GM23338 (cell line): ENCODE data around the gene PARP8. TPM values are rescaled to one million over a fixed set of nuclear protein-coding genes. Genes with fewer than 3 reads are reported as not detected.

Experiments
- ATAC-seq: fragments of 200-7000 bp; cut with Tn5 transposase; 3 replicates; pipeline ENCODE4 v1.9.1; 2020
- DNase-seq: peaks from one replicate; pipeline ENCODE4 v3.0.0-alpha.2; 2015; ENCODE audit warnings: low spot score
- H2AFZ ChIP-seq: fragments of 200-600 bp; sonication (generic); 2 replicates; pipeline ENCODE4 v1.8.0; 2016; ENCODE audit warnings: antibody characterized with exemption, mild to moderate bottlenecking, moderate library complexity
- H3F3A ChIP-seq: fragments of 200-600 bp; sonication (generic); replicated peaks from 2 replicates; pipeline ENCODE4 v1.8.0; 2017; ENCODE audit warnings: antibody characterized with exemption, mixed run types, low read depth
- H3K27ac ChIP-seq: fragments of 200-600 bp; sonication (generic); 2 replicates; pipeline ENCODE4 v1.6.1; 2016; ENCODE audit warnings: low read depth
- H3K27me3 ChIP-seq: fragments of 200-600 bp; sonication (generic); 2 replicates; pipeline ENCODE4 v1.8.0; 2016; ENCODE audit warnings: mild to moderate bottlenecking, mixed run types, moderate library complexity; ENCODE audit not compliant: insufficient read depth
- H3K36me3 ChIP-seq: fragments of 200-600 bp; sonication (generic); 2 replicates; pipeline ENCODE4 v1.8.0; 2016; ENCODE audit warnings: mild to moderate bottlenecking; ENCODE audit not compliant: insufficient read depth
- H3K4me1 ChIP-seq: fragments of 200-600 bp; sonication (generic); 2 replicates; pipeline ENCODE4 v1.8.0; 2016; ENCODE audit warnings: mild to moderate bottlenecking, moderate library complexity; ENCODE audit not compliant: insufficient read depth
- H3K4me2 ChIP-seq: fragments of 200-600 bp; sonication (generic); 2 replicates; pipeline ENCODE4 v1.7.1; 2017; ENCODE audit warnings: mixed run types
- H3K4me3 ChIP-seq: fragments of 200-600 bp; sonication (generic); 2 replicates; pipeline ENCODE4 v1.6.1; 2016; ENCODE audit warnings: mixed run types
- H3K79me2 ChIP-seq: fragments of 200-600 bp; sonication (generic); replicated peaks from 2 replicates; pipeline ENCODE4 v1.8.0; 2017; ENCODE audit warnings: mild to moderate bottlenecking; ENCODE audit not compliant: insufficient read depth
- H3K9me2 ChIP-seq: fragments of 200-600 bp; sonication (generic); 2 replicates; pipeline ENCODE4 v1.8.0; 2017; ENCODE audit not compliant: insufficient read depth
- H4K20me1 ChIP-seq: fragments of 200-600 bp; sonication (generic); replicated peaks from 2 replicates; pipeline ENCODE4 v1.8.0; 2017; ENCODE audit warnings: mild to moderate bottlenecking; ENCODE audit not compliant: insufficient read depth
- H3K27ac Mint-ChIP-seq: 2 replicates; pipeline ENCODE4 v1.8.0; 2020; ENCODE audit warnings: inconsistent platforms, mild to moderate bottlenecking, moderate library complexity, mixed read lengths
- H3K27me3 Mint-ChIP-seq: 3 replicates; pipeline ENCODE4 v1.8.0; 2022; ENCODE audit warnings: low read depth, mild to moderate bottlenecking, moderate library complexity, mixed read lengths, inconsistent platforms; ENCODE audit not compliant: insufficient read depth, poor library complexity
- H3K36me3 Mint-ChIP-seq: 3 replicates; pipeline ENCODE4 v1.8.0; 2021; ENCODE audit warnings: low read depth, mild to moderate bottlenecking, inconsistent platforms, moderate library complexity, mixed read lengths
- H3K4me1 Mint-ChIP-seq: 3 replicates; pipeline ENCODE4 v1.8.0; 2020; ENCODE audit warnings: mild to moderate bottlenecking, inconsistent platforms, mixed read lengths
- H3K4me3 Mint-ChIP-seq: 3 replicates; pipeline ENCODE4 v1.8.0; 2021; ENCODE audit warnings: moderate library complexity, mild to moderate bottlenecking, inconsistent platforms, mixed read lengths
- H3K9me3 Mint-ChIP-seq: 3 replicates; pipeline ENCODE4 v1.8.0; 2020; ENCODE audit warnings: moderate library complexity, mild to moderate bottlenecking, inconsistent platforms, mixed read lengths
- EZH2phosphoT487 ChIP-seq: fragments of 200-600 bp; sonication (generic); IDR thresholded peaks from one replicate; pipeline ENCODE4 v1.8.1; 2018; ENCODE audit warnings: antibody characterized with exemption; ENCODE audit not compliant: unreplicated experiment
- ZNF331 ChIP-seq: fragments of 250-450 bp; sonication (Bioruptor Pico); IDR thresholded peaks from 2 replicates; pipeline ENCODE4 v1.5.0; 2020; ENCODE audit warnings: low read depth, mild to moderate bottlenecking, moderate library complexity
- polyA plus RNA-seq: library from polyadenylated mRNA; unstranded; fragments of >200 nt; fragmentation: Nextera tagmentation; extraction: Ambion mirVana; gene quantifications from 2 replicates; pipeline ENCODE4 v1.2.1, GENCODE V29; 2016
- total RNA-seq: library from RNA; depleted of rRNA; stranded (reverse); fragments of >200 nt; shearing (Covaris generic); gene quantifications from 2 replicates; pipeline ENCODE4 v1.2.3, GENCODE V29; 2014
- TF ChIP-seq, protein P1 (sequence below): fragments of 250-450 bp; sonication (Bioruptor Pico); IDR thresholded peaks from 2 replicates; pipeline ENCODE4 v1.5.0; 2020; ENCODE audit warnings: mild to moderate bottlenecking, moderate library complexity
- TF ChIP-seq, protein P2 (sequence below): IDR thresholded peaks from one replicate; pipeline ENCODE4 v1.6.1; 2018; ENCODE audit warnings: antibody characterized with exemption; ENCODE audit not compliant: unreplicated experiment

Gene PARP8
- total and polyA plus RNA-seq, 2 experiments from 2014 or later: 13.0 to 25.0 TPM

DNA sequence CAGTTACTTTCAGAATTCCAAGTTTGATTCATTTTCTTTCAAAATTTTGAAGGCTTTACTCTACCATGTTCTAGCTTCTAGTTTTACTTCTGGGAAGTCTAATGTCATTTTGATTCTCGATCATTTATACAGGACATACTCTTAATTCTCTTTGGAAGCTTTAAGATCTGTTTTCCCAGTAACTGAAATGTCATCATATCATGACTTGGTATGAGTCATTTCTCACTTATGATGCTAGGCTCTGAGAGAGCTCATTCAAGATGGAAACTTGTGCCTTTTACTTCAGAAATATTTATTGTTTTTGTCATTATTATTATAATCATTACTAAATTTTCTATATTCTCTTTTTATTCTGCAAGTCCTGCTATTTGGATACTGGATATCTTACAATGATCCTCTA is 222.3 kb downstream of the PARP8 start:
- DNase-seq (no peak), ATAC-seq (no peak)
- Histone ChIP-seq H4K20me1 (no peaks in the 10 kb centered on the region), H3K4me2 (no peak overlapping the region), H3K27me3 (no peaks in the 10 kb centered on the region), H3F3A (no peaks in the 10 kb centered on the region), H3K79me2 (no peaks in the 10 kb centered on the region), H3K4me3 (no peak overlapping the region), H3K36me3 (no peaks in the 10 kb centered on the region), H2AFZ (no peak overlapping the region), H3K4me1 (no peaks in the 10 kb centered on the region), H3K9me2 (peaks cover 3% of the 10 kb centered on the region; the same call in 1 of the 2 replicates), H3K27ac (no peak overlapping the region)
- TF ChIP-seq, protein P1, sequence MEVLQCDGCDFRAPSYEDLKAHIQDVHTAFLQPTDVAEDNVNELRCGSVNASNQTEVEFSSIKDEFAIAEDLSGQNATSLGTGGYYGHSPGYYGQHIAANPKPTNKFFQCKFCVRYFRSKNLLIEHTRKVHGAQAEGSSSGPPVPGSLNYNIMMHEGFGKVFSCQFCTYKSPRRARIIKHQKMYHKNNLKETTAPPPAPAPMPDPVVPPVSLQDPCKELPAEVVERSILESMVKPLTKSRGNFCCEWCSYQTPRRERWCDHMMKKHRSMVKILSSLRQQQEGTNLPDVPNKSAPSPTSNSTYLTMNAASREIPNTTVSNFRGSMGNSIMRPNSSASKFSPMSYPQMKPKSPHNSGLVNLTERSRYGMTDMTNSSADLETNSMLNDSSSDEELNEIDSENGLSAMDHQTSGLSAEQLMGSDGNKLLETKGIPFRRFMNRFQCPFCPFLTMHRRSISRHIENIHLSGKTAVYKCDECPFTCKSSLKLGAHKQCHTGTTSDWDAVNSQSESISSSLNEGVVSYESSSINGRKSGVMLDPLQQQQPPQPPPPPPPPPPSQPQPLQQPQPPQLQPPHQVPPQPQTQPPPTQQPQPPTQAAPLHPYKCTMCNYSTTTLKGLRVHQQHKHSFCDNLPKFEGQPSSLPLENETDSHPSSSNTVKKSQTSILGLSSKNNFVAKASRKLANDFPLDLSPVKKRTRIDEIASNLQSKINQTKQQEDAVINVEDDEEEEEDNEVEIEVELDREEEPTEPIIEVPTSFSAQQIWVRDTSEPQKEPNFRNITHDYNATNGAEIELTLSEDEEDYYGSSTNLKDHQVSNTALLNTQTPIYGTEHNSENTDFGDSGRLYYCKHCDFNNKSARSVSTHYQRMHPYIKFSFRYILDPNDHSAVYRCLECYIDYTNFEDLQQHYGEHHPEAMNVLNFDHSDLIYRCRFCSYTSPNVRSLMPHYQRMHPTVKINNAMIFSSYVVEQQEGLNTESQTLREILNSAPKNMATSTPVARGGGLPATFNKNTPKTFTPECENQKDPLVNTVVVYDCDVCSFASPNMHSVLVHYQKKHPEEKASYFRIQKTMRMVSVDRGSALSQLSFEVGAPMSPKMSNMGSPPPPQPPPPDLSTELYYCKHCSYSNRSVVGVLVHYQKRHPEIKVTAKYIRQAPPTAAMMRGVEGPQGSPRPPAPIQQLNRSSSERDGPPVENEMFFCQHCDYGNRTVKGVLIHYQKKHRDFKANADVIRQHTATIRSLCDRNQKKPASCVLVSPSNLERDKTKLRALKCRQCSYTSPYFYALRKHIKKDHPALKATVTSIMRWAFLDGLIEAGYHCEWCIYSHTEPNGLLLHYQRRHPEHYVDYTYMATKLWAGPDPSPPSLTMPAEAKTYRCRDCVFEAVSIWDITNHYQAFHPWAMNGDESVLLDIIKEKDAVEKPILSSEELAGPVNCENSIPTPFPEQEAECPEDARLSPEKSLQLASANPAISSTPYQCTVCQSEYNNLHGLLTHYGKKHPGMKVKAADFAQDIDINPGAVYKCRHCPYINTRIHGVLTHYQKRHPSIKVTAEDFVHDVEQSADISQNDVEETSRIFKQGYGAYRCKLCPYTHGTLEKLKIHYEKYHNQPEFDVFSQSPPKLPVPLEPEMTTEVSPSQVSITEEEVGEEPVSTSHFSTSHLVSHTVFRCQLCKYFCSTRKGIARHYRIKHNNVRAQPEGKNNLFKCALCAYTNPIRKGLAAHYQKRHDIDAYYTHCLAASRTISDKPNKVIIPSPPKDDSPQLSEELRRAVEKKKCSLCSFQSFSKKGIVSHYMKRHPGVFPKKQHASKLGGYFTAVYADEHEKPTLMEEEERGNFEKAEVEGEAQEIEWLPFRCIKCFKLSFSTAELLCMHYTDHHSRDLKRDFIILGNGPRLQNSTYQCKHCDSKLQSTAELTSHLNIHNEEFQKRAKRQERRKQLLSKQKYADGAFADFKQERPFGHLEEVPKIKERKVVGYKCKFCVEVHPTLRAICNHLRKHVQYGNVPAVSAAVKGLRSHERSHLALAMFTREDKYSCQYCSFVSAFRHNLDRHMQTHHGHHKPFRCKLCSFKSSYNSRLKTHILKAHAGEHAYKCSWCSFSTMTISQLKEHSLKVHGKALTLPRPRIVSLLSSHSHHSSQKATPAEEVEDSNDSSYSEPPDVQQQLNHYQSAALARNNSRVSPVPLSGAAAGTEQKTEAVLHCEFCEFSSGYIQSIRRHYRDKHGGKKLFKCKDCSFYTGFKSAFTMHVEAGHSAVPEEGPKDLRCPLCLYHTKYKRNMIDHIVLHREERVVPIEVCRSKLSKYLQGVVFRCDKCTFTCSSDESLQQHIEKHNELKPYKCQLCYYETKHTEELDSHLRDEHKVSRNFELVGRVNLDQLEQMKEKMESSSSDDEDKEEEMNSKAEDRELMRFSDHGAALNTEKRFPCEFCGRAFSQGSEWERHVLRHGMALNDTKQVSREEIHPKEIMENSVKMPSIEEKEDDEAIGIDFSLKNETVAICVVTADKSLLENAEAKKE (CRISPR knock-in tag): no peak
- TF ChIP-seq ZNF331 (CRISPR knock-in tag): no peak
- no peak for TF ChIP-seq EZH2phosphoT487
- TF ChIP-seq, protein P2, sequence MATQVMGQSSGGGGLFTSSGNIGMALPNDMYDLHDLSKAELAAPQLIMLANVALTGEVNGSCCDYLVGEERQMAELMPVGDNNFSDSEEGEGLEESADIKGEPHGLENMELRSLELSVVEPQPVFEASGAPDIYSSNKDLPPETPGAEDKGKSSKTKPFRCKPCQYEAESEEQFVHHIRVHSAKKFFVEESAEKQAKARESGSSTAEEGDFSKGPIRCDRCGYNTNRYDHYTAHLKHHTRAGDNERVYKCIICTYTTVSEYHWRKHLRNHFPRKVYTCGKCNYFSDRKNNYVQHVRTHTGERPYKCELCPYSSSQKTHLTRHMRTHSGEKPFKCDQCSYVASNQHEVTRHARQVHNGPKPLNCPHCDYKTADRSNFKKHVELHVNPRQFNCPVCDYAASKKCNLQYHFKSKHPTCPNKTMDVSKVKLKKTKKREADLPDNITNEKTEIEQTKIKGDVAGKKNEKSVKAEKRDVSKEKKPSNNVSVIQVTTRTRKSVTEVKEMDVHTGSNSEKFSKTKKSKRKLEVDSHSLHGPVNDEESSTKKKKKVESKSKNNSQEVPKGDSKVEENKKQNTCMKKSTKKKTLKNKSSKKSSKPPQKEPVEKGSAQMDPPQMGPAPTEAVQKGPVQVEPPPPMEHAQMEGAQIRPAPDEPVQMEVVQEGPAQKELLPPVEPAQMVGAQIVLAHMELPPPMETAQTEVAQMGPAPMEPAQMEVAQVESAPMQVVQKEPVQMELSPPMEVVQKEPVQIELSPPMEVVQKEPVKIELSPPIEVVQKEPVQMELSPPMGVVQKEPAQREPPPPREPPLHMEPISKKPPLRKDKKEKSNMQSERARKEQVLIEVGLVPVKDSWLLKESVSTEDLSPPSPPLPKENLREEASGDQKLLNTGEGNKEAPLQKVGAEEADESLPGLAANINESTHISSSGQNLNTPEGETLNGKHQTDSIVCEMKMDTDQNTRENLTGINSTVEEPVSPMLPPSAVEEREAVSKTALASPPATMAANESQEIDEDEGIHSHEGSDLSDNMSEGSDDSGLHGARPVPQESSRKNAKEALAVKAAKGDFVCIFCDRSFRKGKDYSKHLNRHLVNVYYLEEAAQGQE: no peak
- H3K9me3 Mint-ChIP-seq: no peaks in the 10 kb centered on the region
- H3K27me3 Mint-ChIP-seq: peaks cover 7% of the 10 kb centered on the region
- H3K36me3 Mint-ChIP-seq: no peaks in the 10 kb centered on the region
- H3K27ac Mint-ChIP-seq: no peak overlapping the region
- no peak overlapping the region for H3K4me3 Mint-ChIP-seq
- peaks cover 5% of the 10 kb centered on the region; the same call in 1 of the 3 replicates for H3K4me1 Mint-ChIP-seq
